CD4-positive, alpha-beta T cell treated with Interleukin-2 at 100 ng/mL for 4 hours (primary cell): ENCODE measurements around the gene PITRM1.

Source experiments
- DNase-seq: peaks from one replicate; pipeline ENCODE4 v3.0.0-alpha.2; 2020; ENCODE audit warnings: low spot score

PITRM1 gene

DNA sequence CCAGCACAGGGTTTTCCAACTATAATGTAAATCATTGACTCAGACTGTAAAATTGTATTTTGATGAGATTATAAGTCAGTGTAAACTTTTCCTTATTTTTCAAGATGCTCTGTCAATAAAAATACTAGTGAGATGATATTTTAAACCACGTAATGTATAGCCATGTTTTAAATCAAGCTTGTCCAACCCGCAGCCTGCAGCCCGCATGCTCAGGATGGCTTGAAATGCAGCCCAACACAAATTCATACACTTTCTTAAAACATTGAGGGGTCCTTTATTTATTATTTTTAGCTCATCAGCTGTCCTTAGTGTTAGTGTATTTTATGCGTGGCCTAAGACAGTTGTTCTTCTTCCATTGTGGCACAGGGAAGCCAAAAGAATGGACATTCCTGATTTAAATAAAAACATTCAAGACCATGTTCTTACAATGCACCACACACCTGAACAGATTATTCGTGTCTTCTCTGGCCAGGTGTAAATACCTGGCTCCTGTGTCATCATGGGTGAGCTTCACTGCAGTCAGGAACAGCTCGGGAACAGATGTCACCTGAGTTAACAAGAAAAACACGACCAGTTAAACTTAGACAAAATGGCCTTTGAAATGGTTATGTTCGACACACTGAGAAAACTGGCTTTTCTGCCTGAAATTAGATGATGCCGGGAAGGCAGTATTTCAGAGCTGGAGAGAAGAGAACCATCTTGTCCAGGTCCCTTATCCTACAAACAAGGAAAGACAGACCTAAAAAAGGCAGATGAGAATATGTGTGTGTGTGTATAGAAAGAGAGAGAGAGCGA, 5.9 kb downstream of the PITRM1 start:
- no peak for DNase-seq

DNA sequence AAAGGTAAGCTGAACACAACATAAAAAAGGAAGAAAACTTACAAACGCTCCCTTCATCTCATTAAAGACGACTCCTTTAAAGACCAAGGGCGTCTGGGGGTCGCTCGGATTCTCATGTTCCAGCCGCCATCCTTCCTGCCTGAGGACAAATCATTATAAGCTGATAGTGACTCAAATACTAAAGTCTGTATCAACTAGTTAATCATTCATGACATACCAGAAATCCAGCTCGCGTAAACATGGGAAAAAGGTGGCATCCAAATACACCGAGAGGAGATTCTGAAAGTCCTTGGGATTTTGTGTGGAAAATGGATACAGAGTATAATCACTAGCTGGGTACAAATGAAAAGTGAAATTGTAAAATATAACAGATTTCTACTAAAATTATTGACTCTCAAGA, 7.4 kb downstream of the PITRM1 start:
- no peak for DNase-seq

DNA sequence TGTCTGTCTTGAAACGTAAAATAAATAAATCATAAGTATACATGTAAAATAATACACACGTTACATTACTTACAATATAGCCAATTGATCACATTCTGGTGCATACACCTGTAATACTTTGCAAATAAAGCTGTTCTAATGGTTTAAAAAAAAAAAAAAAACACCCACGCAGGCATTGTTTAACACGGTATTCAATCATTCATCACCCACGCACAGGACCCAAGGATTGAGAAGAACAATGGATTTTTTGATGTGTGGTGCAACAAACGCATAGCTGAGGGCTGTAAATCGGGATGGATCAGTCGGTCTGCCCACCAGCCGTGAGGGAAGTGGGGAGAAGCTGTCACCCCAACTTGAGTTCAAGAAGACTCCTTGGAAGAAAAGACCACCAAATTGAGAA, 8.7 kb downstream of the PITRM1 start:
- DNase-seq = no peak

DNA sequence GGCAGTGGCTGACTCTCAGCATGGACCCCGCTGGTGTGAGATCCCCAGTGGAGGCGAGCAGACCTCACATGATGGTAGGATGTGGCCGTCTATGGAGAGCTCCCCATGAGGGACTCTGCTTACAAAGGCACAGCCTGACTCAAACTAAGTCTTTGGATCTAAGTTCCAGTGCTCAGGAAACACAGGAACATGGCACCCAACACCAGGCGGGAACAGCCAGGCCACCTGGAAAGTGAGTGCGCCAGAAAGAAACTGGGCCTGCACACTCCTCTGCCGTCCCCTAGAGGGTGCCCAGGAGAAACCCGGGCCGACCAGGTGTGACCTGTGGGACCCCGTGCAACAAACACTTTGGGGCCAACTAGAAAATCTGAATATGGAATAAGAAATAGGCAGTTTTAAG, 10.0 kb downstream of the PITRM1 start:
- no peak for DNase-seq

DNA sequence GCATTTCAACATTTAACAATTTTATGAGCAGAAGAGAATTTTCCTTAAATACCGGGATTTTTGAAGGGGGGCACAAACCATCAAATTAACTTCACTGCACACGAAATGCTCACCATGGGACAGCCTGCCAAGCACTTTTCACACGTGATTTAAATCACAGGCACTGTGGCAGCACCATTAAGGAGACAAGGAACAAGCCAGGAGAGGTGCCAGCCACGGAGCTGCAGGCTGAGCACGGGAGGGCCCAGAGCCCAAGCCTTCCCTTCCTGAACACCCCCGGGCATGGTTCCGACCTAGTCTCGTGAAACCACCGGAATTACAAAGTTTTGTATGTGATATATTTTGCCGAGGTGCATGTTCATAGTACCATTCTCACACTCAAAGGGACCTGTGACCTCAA, 13.4 kb downstream of the PITRM1 start:
- no peak for DNase-seq

DNA sequence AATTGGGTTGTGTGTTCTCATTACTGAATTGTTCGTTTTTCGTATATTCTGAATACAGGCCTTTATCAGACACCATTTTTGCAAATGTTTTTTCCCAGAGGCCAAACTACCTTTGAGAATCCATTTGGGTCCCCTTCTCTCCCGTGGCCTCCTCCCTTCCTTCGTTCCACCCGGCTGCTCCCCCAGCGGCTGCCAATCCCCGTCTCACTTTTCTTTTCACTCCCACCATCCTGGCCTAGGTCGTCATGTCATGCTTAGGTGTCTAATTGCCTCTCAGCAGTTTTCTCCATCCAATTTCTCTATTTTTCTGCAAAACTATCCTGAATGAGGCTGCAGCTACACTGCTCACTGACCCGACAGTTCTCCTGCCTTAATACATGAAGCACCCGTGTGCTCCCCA, 17.9 kb downstream of the PITRM1 start:
- no peak for DNase-seq

DNA sequence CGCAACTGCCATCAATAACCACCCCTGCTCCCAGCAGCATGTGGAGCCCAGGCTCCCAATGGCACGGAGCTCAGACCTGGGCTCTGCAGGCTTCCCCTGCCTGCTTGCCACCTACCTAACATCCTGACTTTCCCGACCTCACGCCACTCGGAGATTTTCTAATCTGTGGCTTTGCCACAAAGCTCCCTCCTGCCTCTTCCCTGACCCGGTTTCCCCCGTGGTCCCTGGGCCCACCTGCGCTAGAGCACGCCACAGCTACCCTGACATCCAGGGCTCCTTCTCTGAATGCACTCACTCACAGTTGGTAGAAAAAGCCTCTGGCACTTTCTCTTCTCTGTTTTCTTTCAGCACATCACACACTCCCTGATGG, 20.0 kb downstream of the PITRM1 start:
- no peak for DNase-seq

DNA sequence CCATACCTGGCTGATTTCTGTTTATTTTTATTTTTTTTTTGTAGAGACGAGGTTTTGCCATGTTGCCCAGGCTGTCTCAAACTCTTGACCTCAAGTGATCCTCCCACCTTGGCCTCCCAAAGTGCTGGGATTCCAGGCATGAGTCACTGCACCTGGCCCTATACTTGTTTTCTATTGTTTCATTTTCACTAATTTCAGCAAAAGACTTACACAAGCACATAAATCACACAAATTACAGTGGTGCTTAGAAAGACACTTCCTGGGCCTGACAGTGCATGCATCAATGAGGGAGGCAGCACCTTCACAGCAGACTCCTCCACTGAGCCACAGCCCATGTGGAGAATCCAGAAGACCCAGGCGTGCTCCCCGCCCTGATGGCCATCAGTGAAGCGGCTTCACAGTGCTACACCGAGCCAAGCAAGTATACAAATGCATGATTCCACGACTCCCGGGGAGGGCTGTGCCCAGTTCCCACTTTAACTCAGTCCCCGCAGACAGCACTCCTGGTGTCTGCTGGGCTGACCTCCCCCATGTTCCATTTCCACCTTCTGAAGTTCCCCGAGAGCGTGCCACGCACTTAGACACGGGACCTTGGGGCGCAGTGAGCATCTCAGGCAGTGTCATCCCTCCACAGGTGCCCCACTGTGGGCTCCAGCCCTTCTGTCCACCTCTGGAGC, 20.6 kb downstream of the PITRM1 start:
- DNase-seq = no peak

DNA sequence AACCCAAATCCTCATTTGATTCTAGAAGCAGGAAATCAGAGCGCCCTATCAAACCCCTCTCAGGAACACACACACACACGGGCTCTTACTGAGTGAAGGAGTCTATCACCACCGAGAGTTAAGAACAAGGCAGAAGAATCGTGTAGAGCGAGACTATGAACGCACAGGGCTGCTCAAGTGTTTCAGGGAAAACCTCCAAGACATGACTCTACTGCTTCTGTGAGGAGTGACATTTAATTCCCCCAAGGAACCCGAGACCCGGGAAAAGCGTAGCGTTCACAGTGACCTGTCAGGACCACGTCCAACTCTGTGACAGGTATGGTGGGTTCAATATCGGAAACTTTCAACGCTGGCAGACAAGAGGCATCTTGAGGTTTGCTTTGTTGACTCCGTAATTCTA, 21.6 kb downstream of the PITRM1 start:
- DNase-seq = no peak

DNA sequence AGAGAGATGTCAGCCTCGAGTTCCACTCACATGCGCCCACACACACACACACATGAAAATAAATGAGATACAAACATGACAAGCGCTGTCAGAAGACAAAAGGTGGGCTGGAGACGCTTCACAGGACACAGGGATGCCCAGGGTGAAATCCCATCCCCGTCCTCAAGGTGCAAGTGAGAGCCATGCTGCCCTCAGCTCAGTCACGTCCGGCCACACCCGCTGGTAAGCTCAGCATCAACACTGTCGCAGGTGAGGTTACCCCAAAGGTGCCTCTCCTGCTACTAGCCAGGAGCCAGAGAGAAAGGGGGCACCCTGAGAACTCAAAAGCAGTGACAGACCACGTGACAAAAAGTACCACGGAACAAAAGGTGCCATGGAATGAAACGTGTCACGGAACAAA, 22.2 kb downstream of the PITRM1 start:
- DNase-seq = no peak

DNA sequence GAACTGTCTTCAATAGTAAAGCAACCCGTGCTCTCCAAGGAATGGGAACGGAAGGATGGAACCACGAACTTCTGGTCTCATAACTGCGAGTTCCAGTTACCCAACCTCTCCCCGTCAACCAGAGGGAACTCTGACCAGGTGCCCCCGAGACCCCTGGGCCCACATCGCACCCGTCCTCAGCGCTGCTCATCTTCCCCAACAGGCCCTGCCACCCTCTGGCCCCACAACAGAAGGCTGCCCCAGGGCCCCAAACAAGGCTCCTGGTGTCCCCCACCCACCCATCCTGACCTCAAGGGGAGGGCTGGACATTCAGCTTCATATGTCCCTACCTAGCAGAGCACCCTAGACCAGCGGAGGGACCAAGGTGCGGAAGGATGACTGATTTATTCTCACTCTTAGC, 22.7 kb downstream of the PITRM1 start:
- no peak for DNase-seq

DNA sequence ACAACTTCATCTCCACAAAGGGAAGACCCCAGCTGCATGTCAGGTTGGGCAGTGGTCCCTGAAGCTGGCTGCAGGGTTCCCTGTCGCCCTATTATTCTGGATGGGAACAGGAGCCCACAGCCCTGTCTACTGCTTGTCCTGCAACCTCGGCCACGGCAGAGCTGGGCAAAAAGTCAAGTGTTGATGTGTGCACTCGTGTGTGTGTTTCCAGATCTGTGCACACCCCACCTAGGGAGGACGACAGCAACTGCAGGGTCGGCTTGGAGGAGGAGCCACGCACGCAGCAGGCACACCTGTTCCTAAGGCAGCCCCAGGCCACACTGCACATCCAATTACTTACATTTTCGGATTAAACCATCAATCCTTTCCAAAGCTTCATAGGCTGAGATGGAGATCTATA, 23.6 kb downstream of the PITRM1 start:
- no peak for DNase-seq

DNA sequence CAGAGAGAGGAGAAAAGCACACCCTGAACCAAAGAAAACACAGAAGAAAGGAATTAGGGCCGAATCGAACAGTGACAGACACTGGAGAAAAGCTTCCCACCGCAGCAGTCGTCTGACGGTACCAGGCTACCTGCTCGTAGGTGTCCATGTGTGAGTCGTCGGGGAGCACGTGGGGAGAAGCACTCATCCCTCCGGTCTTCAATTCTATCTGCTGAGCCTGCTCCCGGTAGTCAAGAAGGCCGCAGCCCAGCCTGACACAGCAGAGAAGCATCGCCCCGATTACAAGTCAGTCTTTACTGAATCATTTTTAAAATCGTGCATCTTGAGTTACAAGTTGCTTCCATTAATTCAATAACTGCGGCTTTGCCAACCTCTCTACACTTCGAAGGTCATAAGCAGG, 24.5 kb downstream of the PITRM1 start:
- DNase-seq = no peak

DNA sequence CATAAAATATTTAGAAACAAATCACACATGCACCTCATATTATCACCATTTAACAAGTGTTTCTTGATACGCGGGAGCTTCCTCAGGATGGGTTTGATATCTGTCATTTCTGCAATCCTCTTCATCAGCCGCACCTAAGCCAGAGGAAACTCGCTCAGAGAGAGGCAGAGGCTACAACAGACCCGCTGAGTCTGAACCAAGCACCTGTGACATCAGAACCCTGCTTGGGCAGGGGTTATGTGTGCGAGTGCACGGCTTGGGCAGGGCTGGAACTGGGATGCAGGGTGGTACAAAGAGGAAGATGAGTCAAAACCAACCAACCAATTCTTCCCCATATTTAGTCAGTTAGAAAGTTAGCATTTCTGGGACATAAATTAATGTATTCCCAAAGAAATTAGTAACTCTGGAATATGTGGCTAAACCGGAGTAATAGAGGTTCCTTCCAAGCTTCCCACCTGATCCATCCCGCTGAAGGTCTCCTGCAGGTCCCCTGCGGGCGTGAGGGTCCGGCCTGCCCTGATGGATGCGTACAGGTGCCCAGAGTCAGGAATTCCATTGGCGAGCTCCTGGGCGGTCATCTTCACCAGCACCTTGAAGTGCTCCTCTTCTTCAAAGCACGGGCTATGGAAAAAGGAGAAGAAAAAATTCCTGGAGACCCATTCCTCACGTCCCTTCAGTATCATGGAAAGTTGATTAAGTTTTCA, 25.3 kb downstream of the PITRM1 start:
- DNase-seq = no peak

DNA sequence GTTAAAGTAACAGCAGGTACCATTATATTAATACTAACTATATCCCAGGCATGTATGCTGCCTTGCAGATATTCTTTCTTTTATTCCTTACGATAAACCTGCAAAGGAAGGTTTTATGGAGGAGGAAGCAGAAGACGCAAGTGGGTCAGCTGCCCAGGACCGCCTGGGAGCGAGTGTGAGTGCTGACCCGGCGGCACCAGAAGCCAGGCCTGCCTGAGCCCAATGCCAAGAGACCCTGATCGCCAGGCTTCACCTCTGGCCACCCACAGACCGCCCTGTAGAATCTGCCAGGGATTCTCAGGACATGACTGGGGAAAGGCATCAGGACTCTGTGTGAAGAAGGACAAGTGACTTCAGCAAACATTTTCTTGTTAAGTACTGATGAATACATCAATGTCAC, 26.3 kb downstream of the PITRM1 start:
- DNase-seq = no peak

DNA sequence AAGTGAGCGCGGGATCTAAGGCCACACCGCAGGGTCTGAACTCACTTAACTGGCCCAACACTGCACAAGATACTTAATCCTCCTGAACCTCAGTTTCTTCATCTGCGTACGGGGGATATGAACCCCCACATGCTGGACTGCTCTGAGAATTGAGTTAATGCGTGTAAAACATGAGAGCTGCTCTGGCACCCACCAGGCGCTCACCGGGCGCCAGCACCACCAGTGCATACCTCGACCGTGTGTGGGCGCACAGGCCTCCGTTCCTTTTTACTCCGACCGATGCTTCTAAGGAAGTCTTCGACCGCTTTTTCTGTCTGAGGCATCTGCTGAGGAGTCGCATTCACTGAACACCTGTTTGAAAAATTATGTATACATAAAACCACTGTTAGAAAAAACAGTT, 27.2 kb downstream of the PITRM1 start:
- no peak for DNase-seq

DNA sequence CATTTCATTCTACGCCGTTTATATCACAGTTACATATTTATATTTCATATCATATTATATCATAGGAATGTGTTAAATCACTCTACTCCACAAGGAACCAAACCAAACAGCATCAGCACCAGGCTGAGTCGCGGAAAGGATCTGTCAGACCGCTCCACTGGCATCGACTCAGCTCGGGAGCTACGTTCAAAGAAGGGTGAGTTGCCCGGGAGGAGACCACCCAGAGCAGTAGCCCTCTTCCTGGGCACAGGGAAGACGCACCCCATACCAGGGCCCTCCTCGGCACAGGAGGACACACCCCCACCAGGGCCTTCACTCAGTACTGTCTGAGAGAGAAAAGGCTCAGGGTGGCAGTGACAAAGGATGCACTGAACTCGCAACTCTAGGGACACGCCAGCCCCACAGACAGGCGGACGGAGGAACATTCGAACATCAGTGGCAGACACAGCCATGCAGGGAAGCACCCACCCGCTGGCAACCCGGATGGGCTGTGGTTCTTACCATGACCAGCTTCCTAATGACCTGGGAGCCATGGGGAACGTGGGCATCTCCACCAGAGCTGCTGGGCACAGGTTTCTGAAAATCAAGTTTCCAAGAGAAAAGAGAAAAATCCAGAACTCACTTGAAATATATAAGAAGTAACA, 28.7 kb downstream of the PITRM1 start:
- no peak for DNase-seq

DNA sequence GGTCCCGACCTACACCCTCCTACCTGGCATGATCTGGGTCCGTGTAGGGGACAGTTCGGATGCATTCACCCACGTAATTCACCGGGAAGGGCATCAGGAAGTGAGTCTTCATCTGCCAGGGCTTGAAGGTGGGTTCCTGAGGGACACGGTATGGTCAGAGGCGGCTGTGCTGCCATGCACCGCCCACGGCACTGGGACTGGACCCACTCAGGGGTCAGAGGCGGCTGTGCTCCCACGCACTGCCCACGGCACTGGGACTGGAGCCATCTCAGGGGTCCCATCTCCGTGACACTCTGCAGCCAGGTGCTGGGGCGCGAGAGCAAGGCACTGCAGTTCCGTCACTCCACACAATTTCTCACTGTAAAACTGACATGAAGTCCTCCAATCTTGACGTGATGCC, 29.2 kb downstream of the PITRM1 start:
- no peak for DNase-seq

DNA sequence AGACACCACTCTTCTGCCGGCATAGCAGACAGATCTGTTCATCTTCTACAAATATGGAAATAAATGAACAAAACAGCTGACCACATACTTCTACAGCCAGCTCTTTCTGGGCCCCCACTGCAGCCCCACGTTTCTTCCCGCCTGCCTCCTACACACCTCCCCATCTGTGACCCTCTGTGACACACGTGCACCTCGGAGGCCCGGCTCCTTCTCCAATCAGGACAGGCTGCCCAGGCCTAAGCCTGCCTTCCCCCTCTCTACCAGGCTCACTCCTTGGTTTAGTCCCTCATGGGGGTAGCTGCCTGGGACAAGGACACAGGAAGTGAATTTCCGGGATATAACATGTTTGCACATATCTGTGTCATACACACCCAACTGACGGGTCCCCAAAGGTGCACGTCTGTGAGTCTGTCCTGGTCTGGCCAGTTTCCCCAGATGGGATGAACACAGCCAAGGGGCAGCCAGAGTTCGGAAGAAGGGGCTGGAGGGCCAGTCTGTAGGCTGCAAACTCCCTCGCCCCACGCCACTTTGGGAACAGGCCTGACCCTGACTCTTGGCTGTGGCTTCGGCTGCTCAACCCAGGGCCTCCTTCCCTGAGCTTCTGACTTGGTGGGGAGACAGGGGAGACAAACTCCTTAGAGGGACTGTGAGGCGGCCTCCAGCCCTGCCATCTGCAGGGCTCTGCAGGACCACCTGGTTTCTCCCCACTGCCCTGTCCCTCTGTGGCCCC, 30.3 kb downstream of the PITRM1 start:
- no peak for DNase-seq

DNA sequence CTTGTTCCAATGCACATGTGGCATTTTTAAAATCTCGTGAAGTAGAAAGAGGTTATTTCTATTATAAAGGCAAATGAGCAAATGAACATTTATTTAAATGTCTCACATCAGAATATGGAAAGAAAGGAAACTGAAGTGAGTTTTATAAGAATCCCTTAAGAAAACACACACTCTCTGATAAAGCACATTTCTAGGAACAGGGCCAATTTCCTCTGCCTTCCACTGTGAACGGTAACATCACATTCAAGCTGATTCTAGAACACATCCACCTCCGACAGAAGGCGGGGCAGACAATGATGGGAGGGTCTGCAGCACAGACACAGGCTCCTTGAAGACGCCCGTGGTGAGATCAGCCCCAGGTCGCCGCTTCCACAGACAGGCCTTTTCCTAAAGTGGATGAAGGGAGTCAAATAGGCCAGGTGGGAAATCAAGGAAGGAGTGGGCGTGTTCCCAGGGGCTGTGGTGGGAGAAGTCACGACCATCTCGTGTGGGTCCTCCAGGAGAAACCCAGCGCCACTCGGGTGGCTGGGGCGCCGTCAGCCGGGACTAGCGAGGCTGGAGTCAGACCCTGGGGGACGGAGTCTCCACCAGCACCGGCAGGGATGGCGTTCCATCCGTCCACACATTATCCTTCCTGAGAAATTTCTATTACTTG, 31.1 kb downstream of the PITRM1 start:
- DNase-seq = no peak

DNA sequence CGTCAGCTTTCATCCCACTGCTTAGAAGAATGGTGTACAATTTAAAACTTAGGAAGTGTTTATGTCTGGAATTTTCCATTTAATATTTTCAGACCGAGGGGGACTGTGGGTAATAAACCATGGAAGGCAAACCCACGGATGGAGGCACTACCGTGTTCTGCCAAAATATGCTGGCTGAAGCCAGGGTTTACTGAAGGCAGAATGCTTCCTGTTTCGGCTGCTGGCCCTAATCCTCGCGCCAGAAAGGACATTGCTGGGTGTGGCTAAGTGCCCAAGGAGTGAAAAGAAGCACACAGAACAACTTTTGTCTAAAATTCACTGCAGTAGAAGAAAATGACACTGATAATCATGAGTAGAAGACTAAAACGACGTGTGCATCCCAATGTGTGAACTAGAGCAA, 32.3 kb downstream of the PITRM1 start:
- no peak for DNase-seq
